Fibroblast of lung (primary cell): ENCODE results near the gene TAF5L. TPM values are rescaled to one million over a fixed set of nuclear protein-coding genes. Genes with fewer than 3 reads are reported as not detected.

Source experiments
- DNase-seq, 2 donors: peaks; one replicate each; pipeline versions ENCODE4 v3.0.0 to v3.0.0-alpha.2; 2010; ENCODE audit warnings: low read depth in 2 of 2
- H2AFZ ChIP-seq: 2 replicates; pipeline ENCODE4 v1.5.1; 2012; ENCODE audit warnings: low read length, control low read depth, inconsistent platforms
- H3K27ac ChIP-seq: 2 replicates; pipeline ENCODE4 v1.5.1; 2011; ENCODE audit warnings: low read length, control low read depth; ENCODE audit not compliant: insufficient read depth
- H3K27me3 ChIP-seq: 2 replicates; pipeline ENCODE4 v1.5.1; 2011; ENCODE audit warnings: mild to moderate bottlenecking, low read length; ENCODE audit not compliant: control insufficient read depth, insufficient read depth
- H3K36me3 ChIP-seq: 2 replicates; pipeline ENCODE4 v1.5.1; 2011; ENCODE audit warnings: low read length; ENCODE audit not compliant: control insufficient read depth, insufficient read depth
- H3K4me1 ChIP-seq: 2 replicates; pipeline ENCODE4 v1.5.1; 2011; ENCODE audit warnings: low read length; ENCODE audit not compliant: control insufficient read depth, insufficient read depth; ENCODE audit errors: extremely low read depth
- H3K4me2 ChIP-seq: 2 replicates; pipeline ENCODE4 v1.5.1; 2011; ENCODE audit warnings: low read length, control low read depth; ENCODE audit not compliant: insufficient read depth; ENCODE audit errors: extremely low read depth
- H3K4me3 ChIP-seq, 4 experiments: fragments of 200-600 bp in 1 of 4; sonication (generic) in 1 of 4; replicated peaks in 1 of 4; 2 replicates each; pipeline ENCODE4 v1.5.1; 2011 to 2016; ENCODE audit warnings: low read length in 4 of 4, low read depth in 3 of 4, mild to moderate bottlenecking in 3 of 4, control low read depth in 2 of 4, inconsistent platforms in 1 of 4, mixed read lengths in 1 of 4; ENCODE audit not compliant: insufficient read depth in 1 of 4; ENCODE audit errors: control extremely low read depth in 1 of 4
- H3K79me2 ChIP-seq: 2 replicates; pipeline ENCODE4 v1.5.1; 2012; ENCODE audit warnings: mild to moderate bottlenecking, low read length, inconsistent platforms; ENCODE audit not compliant: control insufficient read depth, insufficient read depth
- H3K9ac ChIP-seq: 2 replicates; pipeline ENCODE4 v1.5.1; 2011; ENCODE audit warnings: mild to moderate bottlenecking, low read length, control low read depth; ENCODE audit not compliant: insufficient read depth
- H3K9me3 ChIP-seq: 2 replicates; pipeline ENCODE4 v1.5.1; 2012; ENCODE audit warnings: low read depth, low read length; ENCODE audit not compliant: control insufficient read depth, insufficient read depth
- H4K20me1 ChIP-seq: 2 replicates; pipeline ENCODE4 v1.5.1; 2011; ENCODE audit warnings: low read length; ENCODE audit not compliant: control insufficient read depth, insufficient read depth; ENCODE audit errors: extremely low read depth
- CTCF ChIP-seq, 2 donors: IDR thresholded peaks in 1 of 2; conservative IDR thresholded peaks in 1 of 2; 1 replicate in 1 of 2; 2 replicates in 1 of 2; pipeline ENCODE4 v1.5.1; 2011 to 2012; ENCODE audit warnings: low read length in 2 of 2, control low read depth in 1 of 2, inconsistent platforms in 1 of 2, low read depth in 1 of 2, mild to moderate bottlenecking in 1 of 2
- EZH2 ChIP-seq: IDR thresholded peaks from 2 replicates; pipeline ENCODE4 v1.5.1; 2012; ENCODE audit warnings: low read length, control low read depth, mild to moderate bottlenecking; ENCODE audit errors: missing control alignments
- polyA plus RNA-seq, 2 donors: library from polyadenylated mRNA; depleted of rRNA in 1 of 2; stranded (reverse) in 1 of 2; unstranded in 1 of 2; fragments of >200 nt; gene quantifications; 2 replicates each; pipeline ENCODE4 v1.2.1, GENCODE V29; 2011 to 2012; ENCODE audit warnings: missing spikeins in 1 of 2
- total RNA-seq: library from RNA; depleted of rRNA; stranded (reverse); fragments of >200 nt; gene quantifications from 2 replicates; pipeline ENCODE4 v1.2.1, GENCODE V29; 2014

Gene TAF5L
- total and polyA plus RNA-seq, 2 donors (not counting 1 experiment from before 2014, with no cell fraction given), result 17.3 to 18.6 TPM

- no peak for DNase-seq
- no peak overlapping the region for H2AFZ ChIP-seq
- H3K9me3 ChIP-seq, result no peaks in the 10 kb centered on the region
- no peak overlapping the region for H3K27ac ChIP-seq
- H3K4me1 ChIP-seq, result peaks cover 2% of the 10 kb centered on the region
- no peaks in the 10 kb centered on the region for H3K27me3 ChIP-seq
- H3K79me2 ChIP-seq, result peaks cover 81% of the 10 kb centered on the region
- H3K9ac ChIP-seq, result no peak overlapping the region
- H4K20me1 ChIP-seq, result no peaks in the 10 kb centered on the region
- no peak overlapping the region for H3K4me3 ChIP-seq
- H3K36me3 ChIP-seq, result peaks cover 1% of the 10 kb centered on the region
- H3K4me2 ChIP-seq, result no peak overlapping the region
- no peak for TF ChIP-seq CTCF (conservative IDR thresholded peaks at IDR 0.05 in 1 of 2, IDR thresholded peaks at IDR 0.05 in 1 of 2; ENCODE audit: low read depth in 1 of 2, low read length in 2 of 2)
- TF ChIP-seq EZH2, result no peak
These were observed 6.9 kb downstream of the TAF5L start for GRCh38 chr1:229619002-229619401.

GRCh38 chr1:229617351-229618100, 8.4 kb downstream of the TAF5L start:
- Histone ChIP-seq H3K36me3 (peaks cover 3% of the 10 kb centered on the region), H3K27me3 (no peaks in the 10 kb centered on the region), H3K27ac (no peak overlapping the region), H4K20me1 (no peaks in the 10 kb centered on the region), H3K79me2 (peaks cover 66% of the 10 kb centered on the region), H3K4me3 (no peak overlapping the region), H3K4me2 (no peak overlapping the region), H2AFZ (no peak overlapping the region), H3K9me3 (no peaks in the 10 kb centered on the region), H3K9ac (no peak overlapping the region), H3K4me1 (peaks cover 2% of the 10 kb centered on the region)
- no peak for TF ChIP-seq EZH2
- TF ChIP-seq CTCF (conservative IDR thresholded peaks at IDR 0.05 in 1 of 2, IDR thresholded peaks at IDR 0.05 in 1 of 2; ENCODE audit: low read depth in 1 of 2, low read length in 2 of 2), result no peak
- no peak for DNase-seq

- H3K4me2 ChIP-seq, result no peak overlapping the region
- no peak for TF ChIP-seq EZH2
- TF ChIP-seq CTCF (conservative IDR thresholded peaks at IDR 0.05 in 1 of 2, IDR thresholded peaks at IDR 0.05 in 1 of 2; ENCODE audit: low read depth in 1 of 2, low read length in 2 of 2), result no peak
- H3K4me1 ChIP-seq, result no peaks in the 10 kb centered on the region
- no peaks in the 10 kb centered on the region for H3K27me3 ChIP-seq
- H3K9me3 ChIP-seq, result no peaks in the 10 kb centered on the region
- no peak overlapping the region for H3K27ac ChIP-seq
- H2AFZ ChIP-seq, result no peak overlapping the region
- no peaks in the 10 kb centered on the region for H4K20me1 ChIP-seq
- peaks cover 9% of the 10 kb centered on the region for H3K36me3 ChIP-seq
- H3K79me2 ChIP-seq, result peaks cover 44% of the 10 kb centered on the region
- no peak overlapping the region for H3K9ac ChIP-seq
- DNase-seq, result no peak
- no peak overlapping the region for H3K4me3 ChIP-seq
These were observed 11.2 kb downstream of the TAF5L start for GRCh38 chr1:229614701-229615100.
